Measurements from ENCODE around the gene HRH1. TPM values are rescaled to one million over a fixed set of nuclear protein-coding genes. Genes with fewer than 3 reads are reported as not detected.

HRH1 gene
- total and polyA plus RNA-seq, 2 donors (not counting 1 experiment from before 2014, with no cell fraction given): not detected

DNA sequence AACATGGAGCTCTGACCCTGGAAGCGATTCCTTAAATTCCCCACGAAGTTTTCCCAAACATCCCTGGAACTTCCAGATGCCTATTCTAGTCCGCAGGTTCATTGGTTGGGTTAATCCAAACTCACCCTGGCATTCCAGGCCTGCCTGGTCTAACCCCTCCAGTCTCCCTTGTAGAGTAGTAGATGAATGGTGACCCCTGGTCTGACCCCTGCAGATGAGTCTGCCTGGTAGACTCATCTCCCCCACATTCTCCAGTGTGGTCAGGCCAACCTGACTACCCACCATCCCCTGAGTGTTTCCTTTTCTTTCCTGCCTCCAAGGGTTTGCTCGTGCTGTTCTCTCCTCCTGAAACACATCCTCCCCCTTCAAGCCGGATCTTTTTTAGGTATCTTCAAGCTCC lies 10.8 kb upstream of the HRH1 start:
- Histone ChIP-seq H3K4me2 (replicated peaks; ENCODE audit: low read depth, low read length, poor library complexity, severe bottlenecking) (no peak overlapping the region), H3K9me3 (ENCODE audit: control extremely low read depth in 1 of 3, control insufficient read depth in 2 of 3, insufficient read depth in 1 of 3, low read length in 2 of 3) (no peaks in the 10 kb centered on the region), H3K36me3 (replicated peaks in 1 of 2; ENCODE audit: control extremely low read depth in 1 of 2, control insufficient read depth in 1 of 2, extremely low read depth in 1 of 2, insufficient read depth in 2 of 2, low read length in 1 of 2) (no peaks in the 10 kb centered on the region), H2AFZ (ENCODE audit: insufficient read depth, low read depth, low read length, poor library complexity, severe bottlenecking) (no peak overlapping the region), H3K4me3 (ENCODE audit: control extremely low read depth in 1 of 5, extremely low read depth in 1 of 5, insufficient read depth in 1 of 5, low read depth in 2 of 5, low read length in 4 of 5) (no peak overlapping the region), H4K20me1 (ENCODE audit: control insufficient read depth, insufficient read depth, low read length, poor library complexity, severe bottlenecking) (no peaks in the 10 kb centered on the region), H3K79me2 (ENCODE audit: control insufficient read depth, insufficient read depth, low read length) (no peaks in the 10 kb centered on the region), H3K27ac (ENCODE audit: low read length in 2 of 2) (no peak overlapping the region), H3K27me3 (replicated peaks in 1 of 4; ENCODE audit: control extremely low read depth in 1 of 4, control insufficient read depth in 3 of 4, insufficient read depth in 4 of 4, low read length in 3 of 4) (no peaks in the 10 kb centered on the region), H3K9ac (ENCODE audit: low read length) (no peak overlapping the region), H3K4me1 (ENCODE audit: control insufficient read depth in 2 of 2, insufficient read depth in 2 of 2, low read length in 2 of 2) (peaks cover 20 to 29% of the 10 kb centered on the region in 2 donors)
- Mint-ChIP-seq H3K4me1 (peaks cover 34% of the 10 kb centered on the region), H3K4me3 (no peak overlapping the region), H3K9me3 (ENCODE audit: insufficient read depth) (no peaks in the 10 kb centered on the region), H3K27ac (no peak overlapping the region), H3K27me3 (peaks cover 5% of the 10 kb centered on the region)
- intact Hi-C loops (cut with micrococcal nuclease): no loop called here
- TF ChIP-seq, protein P1, sequence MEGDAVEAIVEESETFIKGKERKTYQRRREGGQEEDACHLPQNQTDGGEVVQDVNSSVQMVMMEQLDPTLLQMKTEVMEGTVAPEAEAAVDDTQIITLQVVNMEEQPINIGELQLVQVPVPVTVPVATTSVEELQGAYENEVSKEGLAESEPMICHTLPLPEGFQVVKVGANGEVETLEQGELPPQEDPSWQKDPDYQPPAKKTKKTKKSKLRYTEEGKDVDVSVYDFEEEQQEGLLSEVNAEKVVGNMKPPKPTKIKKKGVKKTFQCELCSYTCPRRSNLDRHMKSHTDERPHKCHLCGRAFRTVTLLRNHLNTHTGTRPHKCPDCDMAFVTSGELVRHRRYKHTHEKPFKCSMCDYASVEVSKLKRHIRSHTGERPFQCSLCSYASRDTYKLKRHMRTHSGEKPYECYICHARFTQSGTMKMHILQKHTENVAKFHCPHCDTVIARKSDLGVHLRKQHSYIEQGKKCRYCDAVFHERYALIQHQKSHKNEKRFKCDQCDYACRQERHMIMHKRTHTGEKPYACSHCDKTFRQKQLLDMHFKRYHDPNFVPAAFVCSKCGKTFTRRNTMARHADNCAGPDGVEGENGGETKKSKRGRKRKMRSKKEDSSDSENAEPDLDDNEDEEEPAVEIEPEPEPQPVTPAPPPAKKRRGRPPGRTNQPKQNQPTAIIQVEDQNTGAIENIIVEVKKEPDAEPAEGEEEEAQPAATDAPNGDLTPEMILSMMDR (IDR thresholded peaks at IDR 0.05): no peak
- TF ChIP-seq EZH2 (IDR thresholded peaks at IDR 0.05; ENCODE audit: borderline replicate concordance, insufficient read depth, low read depth, low read length, poor library complexity, severe bottlenecking): no peak
- ChIA-PET CTCF (interaction anchor here (0.7 kb wide), 1 partner anchor 188 kb away, joined by 3 read pairs; no protein-coding TSS in a partner anchor), POLR2A (no interaction called here)
- WGBS (ENCODE audit: insufficient coverage): 92% methylated on average over 5 of the region's 5 CpGs
- ATAC-seq (ENCODE audit: low read depth) (no peak), DNase-seq (no peak)

DNA sequence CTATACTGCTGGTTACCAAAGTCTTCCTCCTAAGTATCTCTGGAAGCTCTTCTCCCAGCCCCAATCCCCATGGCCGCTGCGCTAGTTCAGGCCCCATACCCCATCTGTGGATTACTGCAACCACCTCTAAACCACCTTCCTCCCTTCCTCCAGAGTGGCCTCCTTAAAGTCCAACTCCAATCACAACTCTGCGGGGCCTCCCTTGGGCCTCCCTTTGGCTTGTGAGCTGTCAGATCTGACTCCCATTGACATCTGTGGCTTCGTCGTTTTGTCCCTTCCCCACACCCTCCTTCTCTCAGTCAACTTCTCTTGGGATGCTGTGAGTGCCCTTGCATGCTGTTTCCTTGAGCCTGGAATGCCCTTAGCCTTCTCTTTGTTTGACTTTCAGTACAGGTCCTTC lies 9.3 kb upstream of the HRH1 start:
- peaks cover 13 to 21% of the 10 kb centered on the region in 2 donors for H3K4me1 ChIP-seq (ENCODE audit: control insufficient read depth in 2 of 2, insufficient read depth in 2 of 2, low read length in 2 of 2)
- ATAC-seq (ENCODE audit: low read depth) (no peak), DNase-seq (no peak)
- no peak for TF ChIP-seq EZH2 (IDR thresholded peaks at IDR 0.05; ENCODE audit: borderline replicate concordance, insufficient read depth, low read depth, low read length, poor library complexity, severe bottlenecking)
- CTCF ChIA-PET: no interaction called here
- no peak overlapping the region for H3K4me3 ChIP-seq (ENCODE audit: control extremely low read depth in 1 of 5, extremely low read depth in 1 of 5, insufficient read depth in 1 of 5, low read depth in 2 of 5, low read length in 4 of 5)
- peaks cover 28% of the 10 kb centered on the region for H3K4me1 Mint-ChIP-seq
- H2AFZ ChIP-seq (ENCODE audit: insufficient read depth, low read depth, low read length, poor library complexity, severe bottlenecking): no peak overlapping the region
- no peak overlapping the region for H3K27ac ChIP-seq (ENCODE audit: low read length in 2 of 2)
- no peaks in the 10 kb centered on the region for H3K27me3 ChIP-seq (replicated peaks in 1 of 4; ENCODE audit: control extremely low read depth in 1 of 4, control insufficient read depth in 3 of 4, insufficient read depth in 4 of 4, low read length in 3 of 4)
- H3K4me3 Mint-ChIP-seq: no peak overlapping the region
- no peaks in the 10 kb centered on the region for H4K20me1 ChIP-seq (ENCODE audit: control insufficient read depth, insufficient read depth, low read length, poor library complexity, severe bottlenecking)
- H3K27ac Mint-ChIP-seq: no peak overlapping the region
- no peaks in the 10 kb centered on the region for H3K9me3 Mint-ChIP-seq (ENCODE audit: insufficient read depth)
- POLR2A ChIA-PET: no interaction called here
- intact Hi-C loops (cut with micrococcal nuclease): no loop called here
- WGBS (ENCODE audit: insufficient coverage): 93% methylated on average over 5 of the region's 5 CpGs
- H3K27me3 Mint-ChIP-seq: peaks cover 14% of the 10 kb centered on the region
- H3K4me2 ChIP-seq (replicated peaks; ENCODE audit: low read depth, low read length, poor library complexity, severe bottlenecking): no peak overlapping the region
- no peaks in the 10 kb centered on the region for H3K9me3 ChIP-seq (ENCODE audit: control extremely low read depth in 1 of 3, control insufficient read depth in 2 of 3, insufficient read depth in 1 of 3, low read length in 2 of 3)
- H3K79me2 ChIP-seq (ENCODE audit: control insufficient read depth, insufficient read depth, low read length): no peaks in the 10 kb centered on the region
- H3K9ac ChIP-seq (ENCODE audit: low read length): no peak overlapping the region
- no peaks in the 10 kb centered on the region for H3K36me3 ChIP-seq (replicated peaks in 1 of 2; ENCODE audit: control extremely low read depth in 1 of 2, control insufficient read depth in 1 of 2, extremely low read depth in 1 of 2, insufficient read depth in 2 of 2, low read length in 1 of 2)
